GM12875 (cell line): ENCODE measurements around the gene KLRC4.
"Not testable (repeated sequence)": the region's sequence is repeated elsewhere in the genome, so short reads cannot be mapped to it uniquely, and the experiment has no call there.

ENCODE experiments used
- H3K4me3 ChIP-seq: one replicate; pipeline ENCODE4 v1.5.1; 2011; ENCODE audit warnings: low read depth, low read length, control low read depth
- CTCF ChIP-seq: IDR thresholded peaks from 2 replicates; pipeline ENCODE4 v1.5.1; 2011; ENCODE audit warnings: low read depth, mild to moderate bottlenecking, control low read depth, inconsistent platforms, low read length, moderate library complexity, borderline replicate concordance; ENCODE audit not compliant: insufficient read depth

Gene KLRC4

GRCh38 chr12:10388624-10389413 lies 20.7 kb downstream of the KLRC4 start:
- no peak for TF ChIP-seq CTCF
- H3K4me3 ChIP-seq = no peak overlapping the region

GRCh38 chr12:10387498-10387897 lies 22.1 kb downstream of the KLRC4 start:
- H3K4me3 ChIP-seq = not testable (repeated sequence)

- no peak for TF ChIP-seq CTCF
Measured at GRCh38 chr12:10386857-10387256, 22.7 kb downstream of the KLRC4 start.

GRCh38 chr12:10385166-10385613 lies 24.4 kb downstream of the KLRC4 start:
- no peak overlapping the region for H3K4me3 ChIP-seq
- TF ChIP-seq CTCF = no peak

More at GRCh38 chr12:10386857-10387256, 22.7 kb downstream of the KLRC4 start:
- H3K4me3 ChIP-seq = no peak overlapping the region

GRCh38 chr12:10384191-10384590 lies 25.4 kb downstream of the KLRC4 start:
- H3K4me3 ChIP-seq = no peak overlapping the region
- TF ChIP-seq CTCF = no peak

- no peak overlapping the region for H3K4me3 ChIP-seq
- no peak for TF ChIP-seq CTCF
Measured at GRCh38 chr12:10381928-10382628, 27.5 kb downstream of the KLRC4 start.

- not testable (repeated sequence) for H3K4me3 ChIP-seq
Measured at GRCh38 chr12:10378737-10379136, 30.8 kb downstream of the KLRC4 start.

- H3K4me3 ChIP-seq = no peak overlapping the region
- TF ChIP-seq CTCF = no peak
Measured at GRCh38 chr12:10374624-10375018, 34.9 kb downstream of the KLRC4 start.
